Esophagus mucosa (tissue), 1 donor: ENCODE data around the gene TLCD5. TPM values are rescaled to one million over a fixed set of nuclear protein-coding genes. Genes with fewer than 3 reads are reported as not detected.

Source experiments
- ATAC-seq: fragments of 200-7000 bp; cut with Tn5 transposase; one replicate; pipeline ENCODE4 v1.9.1; 2020
- total RNA-seq: library from RNA; stranded (reverse); gene quantifications from one replicate; pipeline ENCODE4 v1.2.4, GENCODE V29; 2023
- donor health status: DM: yes; HTN: yes; CAD: no.

Gene TLCD5
- total RNA-seq, 1 donor from 2014 or later, result 0.48 TPM

DNA sequence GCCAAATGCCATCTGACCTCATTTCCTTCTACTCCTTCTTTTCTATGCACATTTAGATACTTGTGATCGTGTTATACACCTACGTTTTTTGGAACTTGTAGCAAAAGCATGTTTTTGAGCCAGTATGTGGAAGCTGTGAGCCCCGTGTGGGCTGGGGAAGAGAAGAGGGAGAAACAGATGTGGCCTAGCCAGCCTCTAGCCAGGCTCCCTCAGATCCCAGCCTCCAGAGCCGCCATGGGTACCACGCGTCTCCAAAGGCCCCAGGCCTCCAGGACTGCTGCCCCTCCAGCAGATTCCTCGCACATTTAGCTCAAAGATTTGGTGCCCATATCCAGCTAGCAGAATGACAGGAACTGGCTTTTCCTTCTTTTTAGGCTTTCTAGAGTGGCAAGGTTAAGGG lies 17.0 kb upstream of the TLCD5 start:
- ATAC-seq, result no peak

DNA sequence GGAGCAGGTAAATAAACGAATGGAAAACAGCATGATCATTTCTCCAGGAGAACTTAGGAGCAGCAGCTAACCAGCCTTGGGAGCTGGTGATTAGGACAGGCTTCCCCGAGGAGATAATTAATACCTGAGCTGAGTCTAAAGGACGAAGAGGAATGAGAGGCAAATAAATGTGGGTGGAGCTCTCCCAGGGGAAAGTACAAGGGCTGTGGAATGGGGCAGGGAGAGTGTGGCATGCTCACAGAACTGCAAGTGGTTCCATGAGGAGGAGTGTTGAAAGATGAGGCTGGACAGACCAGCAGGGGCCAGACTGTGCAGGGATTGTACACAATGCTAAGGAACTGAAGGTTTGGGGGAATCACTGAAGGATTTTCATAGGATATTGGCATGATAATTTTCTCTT lies 14.2 kb upstream of the TLCD5 start:
- ATAC-seq, result no peak

DNA sequence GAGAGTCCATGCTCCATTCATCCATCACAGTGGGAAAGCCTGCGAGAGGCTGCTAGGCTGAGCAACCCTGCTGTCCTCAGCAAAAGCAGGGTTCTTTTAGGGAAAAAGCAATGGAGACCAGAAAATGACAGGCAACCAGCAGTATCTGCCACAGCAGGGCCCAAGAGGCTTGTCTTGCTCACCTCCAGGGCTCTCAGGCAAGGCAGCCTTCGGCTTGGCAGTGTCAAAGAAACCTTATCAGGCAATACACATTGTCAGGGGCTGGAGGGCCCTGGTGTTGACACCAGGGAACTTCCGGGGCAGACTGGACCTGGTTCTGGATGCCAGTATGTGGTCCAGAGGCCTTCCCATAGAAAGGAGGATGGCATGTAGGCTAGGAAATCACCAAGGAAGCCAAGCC lies 10.2 kb upstream of the TLCD5 start:
- no peak for ATAC-seq

DNA sequence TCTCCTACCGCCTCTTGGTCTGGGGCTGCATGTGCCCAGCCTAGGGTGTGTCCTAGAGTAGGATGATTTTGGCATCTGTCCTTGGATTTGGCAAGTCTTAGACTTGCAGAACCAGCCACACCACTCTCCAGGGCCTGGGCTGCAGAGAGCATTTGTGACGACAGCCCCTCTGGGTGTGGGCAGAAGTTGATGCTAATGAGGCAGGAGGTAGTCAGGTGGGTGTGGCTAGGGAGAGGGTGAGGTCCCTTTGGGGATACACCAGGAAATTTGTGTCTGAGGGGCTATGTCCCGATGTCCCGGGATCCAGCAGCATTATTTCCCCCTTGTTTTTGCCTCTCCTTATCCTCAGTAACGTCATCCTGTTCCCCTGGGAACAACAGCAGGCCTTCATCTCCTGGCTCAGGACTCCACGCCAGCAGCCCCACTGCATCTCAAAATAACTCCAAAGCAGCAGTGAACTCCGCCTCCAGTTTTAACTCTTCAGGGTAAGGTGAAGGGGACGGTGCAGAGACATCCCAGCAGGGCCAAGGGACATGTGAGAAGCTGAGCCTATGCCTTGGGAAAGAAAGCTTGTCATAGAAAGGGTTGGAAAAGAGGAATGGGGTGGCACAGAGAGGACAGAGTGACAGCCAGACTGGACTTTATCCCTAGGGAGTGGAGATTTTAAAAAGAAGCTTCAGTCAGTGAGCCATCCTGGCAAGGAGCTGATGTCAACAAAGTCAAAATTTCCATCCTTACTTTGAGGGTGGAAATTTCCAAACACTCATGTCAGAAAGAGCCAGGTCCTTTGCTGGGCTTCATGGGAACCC lies 8.0 kb upstream of the TLCD5 start:
- ATAC-seq, result peak; percentile 98

DNA sequence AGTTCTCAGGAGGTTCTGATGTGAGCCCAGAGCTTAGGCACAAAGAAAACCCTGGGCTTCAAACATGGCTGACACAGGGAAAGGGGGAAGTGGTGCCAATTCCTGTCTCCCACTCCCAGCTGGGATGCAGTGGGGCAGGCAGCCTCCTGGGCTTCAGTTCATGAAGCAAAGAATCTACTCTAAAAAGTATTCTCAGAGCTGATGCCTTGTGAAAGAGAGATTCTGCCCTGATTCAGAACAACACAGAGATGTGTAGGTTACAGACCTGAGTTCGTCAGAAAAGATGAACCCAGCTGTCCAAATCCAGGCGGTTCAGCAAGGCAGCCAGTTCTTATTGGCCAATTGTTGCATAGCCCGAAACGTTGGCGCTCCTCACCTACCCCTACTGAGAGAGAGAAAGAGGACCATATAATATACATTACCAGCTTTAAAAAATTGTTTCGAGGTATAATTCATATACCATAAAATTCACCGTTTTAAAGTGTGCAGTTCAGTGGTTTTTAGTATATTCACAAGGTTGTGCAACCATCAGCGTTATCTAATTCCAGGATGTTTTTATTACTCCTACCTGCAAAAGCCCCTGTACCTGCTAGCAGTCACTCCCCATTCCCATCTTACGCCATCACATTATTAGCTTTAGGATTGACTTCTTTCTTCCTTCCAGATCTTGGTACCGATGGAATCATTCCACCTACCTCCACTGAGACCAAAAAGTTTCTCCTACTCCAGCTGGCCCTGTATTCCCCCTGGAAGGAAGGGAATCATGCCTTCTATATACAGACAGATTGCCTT lies 7.2 kb upstream of the TLCD5 start:
- ATAC-seq, result no peak

DNA sequence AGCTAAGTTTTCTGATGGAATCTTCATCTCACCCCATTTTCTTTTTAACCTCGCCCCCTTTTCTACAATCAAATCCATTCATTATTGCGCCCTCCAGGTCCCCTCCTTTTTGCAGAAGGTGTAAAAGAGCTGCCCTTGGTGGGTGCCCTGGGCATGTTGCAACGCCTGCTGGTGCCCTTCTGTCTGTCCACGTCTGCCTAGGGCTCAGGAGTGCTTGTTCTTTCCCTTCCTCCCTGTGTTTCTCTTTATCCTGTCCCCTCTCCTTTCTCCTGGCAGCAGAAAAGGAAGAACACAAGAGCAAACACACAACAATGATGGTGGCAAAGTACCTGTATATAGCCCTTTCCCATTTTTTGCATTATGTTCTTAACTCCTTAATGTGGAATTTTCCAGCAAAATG lies 6.2 kb upstream of the TLCD5 start:
- ATAC-seq, result no peak

DNA sequence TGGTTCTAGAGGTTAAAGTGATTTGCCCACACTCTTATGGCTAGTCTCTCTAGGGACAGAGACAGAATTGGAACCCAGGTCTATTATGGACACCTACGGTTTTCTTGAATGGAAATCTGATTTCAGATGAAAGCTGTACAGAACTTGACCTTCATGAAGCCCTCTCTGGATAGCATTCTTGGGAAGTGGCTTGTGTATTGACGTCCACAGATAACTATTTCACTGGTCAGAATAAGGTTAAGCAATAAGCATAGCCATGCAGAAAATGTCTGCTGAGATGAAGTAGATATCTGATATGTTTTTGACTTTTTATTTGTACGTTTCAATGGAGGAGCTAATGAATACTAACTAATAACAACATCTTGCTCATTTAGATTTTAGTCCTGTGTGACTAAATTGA lies 1.1 kb downstream of the TLCD5 start:
- no peak for ATAC-seq

DNA sequence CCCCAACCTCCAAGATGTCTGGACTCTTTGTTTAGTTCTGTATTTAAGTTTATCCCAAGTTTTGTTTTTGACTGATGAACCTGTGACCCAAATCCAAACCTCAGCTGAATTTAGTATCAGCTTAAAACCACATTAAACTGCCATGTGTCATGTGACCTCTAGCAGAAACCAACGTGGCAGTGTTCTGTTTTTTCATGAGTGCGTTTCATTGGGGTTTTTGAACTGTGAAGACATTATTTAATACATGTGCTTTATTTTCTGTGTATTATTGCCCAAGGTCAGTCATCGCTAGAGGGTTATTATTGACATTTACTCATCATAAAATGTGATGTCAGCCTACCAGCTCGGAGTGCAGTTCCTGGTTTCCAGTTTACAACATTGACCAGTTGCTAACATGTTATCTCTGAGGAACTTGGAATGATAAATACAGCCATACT lies 1.8 kb downstream of the TLCD5 start:
- ATAC-seq, result no peak

DNA sequence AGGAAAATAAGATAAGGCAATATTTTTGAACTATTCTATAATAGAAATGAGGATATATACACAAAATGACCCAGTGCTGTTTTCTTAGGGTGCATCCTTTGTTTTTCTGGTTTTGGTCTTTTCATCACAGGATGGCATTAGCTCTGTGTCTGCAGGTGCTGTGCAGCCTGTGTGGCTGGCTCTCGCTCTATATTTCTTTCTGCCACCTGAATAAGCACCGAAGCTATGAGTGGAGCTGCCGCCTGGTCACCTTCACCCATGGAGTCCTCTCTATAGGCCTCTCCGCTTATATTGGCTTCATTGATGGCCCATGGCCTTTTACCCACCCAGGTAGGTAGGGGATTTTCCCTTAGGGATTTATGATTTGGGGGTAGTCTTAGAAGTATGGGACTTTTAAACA lies 2.2 kb downstream of the TLCD5 start:
- ATAC-seq, result no peak

DNA sequence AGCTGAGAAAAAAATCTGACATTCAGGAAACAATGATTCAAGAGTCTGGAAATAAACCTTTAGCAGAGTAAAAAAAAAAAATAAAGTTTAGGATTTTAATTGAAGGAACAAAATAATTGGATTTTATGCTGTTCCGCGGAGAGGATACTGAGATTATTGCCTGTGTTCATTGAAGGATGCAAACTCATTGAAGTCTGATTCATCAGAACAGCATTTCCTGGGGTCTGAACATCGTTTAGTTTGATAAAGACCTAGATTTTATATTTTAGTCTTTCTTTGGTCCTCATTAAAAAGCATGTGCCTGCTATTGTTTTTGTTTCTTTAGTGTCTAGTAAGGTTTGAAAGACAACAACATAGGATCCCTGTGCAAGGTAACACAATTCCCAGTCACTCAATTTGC lies 4.5 kb downstream of the TLCD5 start:
- ATAC-seq, result no peak

DNA sequence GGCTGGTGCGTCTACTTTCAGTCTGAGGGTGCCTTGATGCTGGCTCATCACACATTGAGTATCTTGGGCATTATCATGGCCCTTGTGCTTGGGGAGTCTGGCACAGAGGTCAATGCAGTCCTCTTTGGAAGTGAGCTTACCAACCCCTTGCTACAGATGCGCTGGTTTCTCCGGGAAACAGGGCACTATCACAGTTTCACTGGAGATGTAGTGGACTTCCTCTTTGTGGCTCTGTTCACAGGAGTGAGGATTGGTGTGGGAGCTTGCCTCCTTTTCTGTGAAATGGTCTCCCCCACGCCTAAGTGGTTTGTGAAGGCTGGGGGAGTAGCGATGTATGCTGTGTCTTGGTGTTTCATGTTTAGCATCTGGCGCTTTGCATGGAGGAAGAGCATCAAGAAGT lies 4.9 kb downstream of the TLCD5 start:
- ATAC-seq, result no peak

DNA sequence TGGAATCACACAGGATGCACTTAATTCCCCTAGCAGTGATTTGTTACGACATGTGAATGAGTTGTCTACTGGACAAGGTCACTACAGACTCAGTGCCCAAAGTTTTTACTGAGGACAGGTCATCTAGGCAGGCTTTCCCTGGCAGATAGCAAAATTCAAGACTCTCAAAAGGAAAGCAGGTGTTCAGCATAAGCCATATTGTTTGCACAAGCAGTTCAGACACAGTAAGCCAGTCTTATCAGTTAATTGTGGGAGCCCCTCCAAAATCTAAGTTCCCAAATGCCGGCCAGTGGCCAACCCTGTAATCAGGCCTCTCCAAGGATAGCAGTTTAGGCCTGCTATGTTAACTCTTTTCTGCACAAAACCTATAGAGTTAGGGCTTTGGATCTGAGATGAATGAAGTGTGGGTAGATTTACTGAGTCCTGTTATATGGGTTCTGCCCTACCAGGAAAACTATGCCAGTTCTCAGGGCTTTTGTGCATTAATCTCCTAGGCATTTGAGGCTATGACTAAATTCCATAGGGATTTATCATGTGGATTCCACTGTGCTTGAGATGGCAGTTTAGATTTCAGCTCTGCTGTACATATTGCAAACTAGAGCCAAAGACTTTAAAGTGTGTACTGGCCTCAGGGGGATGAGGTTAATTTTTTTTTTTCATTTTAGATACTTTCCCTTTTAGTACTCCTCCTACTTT lies 6.3 kb downstream of the TLCD5 start:
- ATAC-seq, result peak; percentile 39

DNA sequence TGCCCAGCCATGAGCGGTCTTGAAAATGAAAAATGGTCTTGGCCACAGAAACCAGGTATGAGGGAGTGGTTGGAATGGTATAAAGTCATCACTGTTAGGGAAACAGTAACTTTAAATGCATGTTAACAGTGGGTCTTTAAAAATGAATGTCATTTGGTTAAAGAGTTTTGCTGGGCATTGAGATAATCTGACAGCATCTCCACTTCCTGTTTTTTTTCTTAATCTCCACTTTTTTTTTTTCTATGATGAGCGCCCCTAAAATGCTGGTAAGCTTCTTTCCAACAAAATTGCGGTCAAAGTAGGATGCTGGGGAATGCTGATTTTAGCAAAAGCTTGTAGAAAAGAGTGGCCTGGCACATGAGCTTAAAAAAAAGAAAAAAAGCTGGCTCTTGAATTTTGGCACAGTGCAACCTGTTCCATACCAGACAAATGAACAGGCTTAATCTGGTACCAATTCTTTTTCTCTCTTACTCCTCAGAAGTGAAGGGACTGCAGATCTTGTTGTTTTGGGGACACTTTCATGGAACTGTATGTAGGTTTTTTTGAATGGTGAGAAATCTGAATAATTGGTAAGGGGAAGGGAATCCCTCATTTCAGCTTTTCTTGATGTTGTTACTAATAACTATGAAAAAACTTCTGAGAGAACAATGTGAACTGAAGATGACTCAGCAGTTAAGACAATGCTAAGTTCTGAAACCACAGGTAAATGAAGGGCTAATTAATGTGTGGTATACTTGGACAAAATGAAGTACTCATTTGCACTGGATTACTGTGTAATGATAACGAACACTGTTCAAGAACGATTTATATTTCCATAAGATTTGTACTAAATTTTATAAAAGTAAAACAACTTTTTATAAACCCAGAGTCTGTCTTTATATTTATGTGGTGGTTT lies 8.0 kb downstream of the TLCD5 start:
- ATAC-seq, result no peak

DNA sequence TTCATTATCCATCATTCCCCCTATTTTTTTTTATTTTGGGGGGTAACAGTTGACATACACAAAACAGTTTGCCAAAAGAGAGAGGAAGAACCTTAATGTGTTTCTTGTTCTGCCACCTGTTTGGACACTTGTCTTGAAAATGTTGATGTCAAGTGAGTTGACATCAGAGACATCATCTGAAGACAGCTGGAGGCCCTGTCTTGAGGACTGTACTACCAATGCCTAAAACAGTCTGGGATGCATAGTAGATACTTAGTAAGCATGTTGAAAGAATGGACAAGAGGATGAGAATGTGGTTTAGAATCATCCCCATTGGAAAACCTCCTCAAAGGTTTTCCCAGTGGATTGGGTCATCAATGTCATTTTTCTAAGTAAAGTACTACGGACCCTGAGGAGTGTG lies 8.7 kb downstream of the TLCD5 start:
- no peak for ATAC-seq

DNA sequence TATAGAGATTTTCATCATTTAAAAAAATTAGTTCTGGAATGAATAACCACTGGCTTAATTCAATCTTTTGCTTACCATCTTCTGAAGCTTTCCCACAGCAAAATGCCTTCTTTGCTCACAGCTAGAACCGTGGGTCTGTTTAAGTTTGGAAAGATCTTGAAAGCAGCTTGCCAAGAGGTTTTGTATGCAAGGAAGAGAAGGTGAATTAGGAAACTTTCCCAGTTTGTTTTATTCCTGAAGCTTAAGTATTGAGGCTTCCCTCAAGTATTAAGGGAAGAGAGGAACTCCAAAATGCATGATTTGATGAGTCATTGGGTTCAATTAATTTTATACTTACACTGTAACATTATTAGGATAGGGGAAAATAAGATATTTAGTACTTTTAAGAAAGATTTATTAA lies 9.2 kb downstream of the TLCD5 start:
- no peak for ATAC-seq

DNA sequence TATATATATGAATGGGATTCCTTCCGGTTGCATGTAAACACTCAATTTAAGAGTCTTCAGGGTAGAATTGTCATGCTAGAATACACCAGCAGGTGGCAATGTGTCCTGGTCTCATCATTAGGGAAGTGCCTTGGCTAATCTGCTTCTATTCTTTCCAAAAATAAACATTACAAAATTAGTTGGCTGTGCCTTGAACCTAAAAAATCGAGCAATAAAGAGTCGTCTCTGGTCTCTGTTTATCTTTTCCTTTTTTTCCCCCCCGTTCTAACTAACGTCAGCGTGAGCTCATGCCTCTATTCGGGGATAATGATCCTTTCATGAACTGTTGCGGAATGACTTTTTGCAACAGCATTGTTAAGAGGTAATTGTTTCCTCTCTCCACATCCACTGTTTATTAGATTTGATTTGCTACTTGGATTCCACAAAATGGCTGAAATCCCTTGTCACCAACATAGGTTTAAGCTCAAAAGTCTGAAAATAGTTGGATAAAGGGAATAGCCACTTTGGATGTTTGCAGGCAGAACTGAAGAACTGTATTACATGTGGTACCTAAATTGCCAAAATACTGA lies 9.9 kb downstream of the TLCD5 start:
- ATAC-seq, result peak; percentile 23

DNA sequence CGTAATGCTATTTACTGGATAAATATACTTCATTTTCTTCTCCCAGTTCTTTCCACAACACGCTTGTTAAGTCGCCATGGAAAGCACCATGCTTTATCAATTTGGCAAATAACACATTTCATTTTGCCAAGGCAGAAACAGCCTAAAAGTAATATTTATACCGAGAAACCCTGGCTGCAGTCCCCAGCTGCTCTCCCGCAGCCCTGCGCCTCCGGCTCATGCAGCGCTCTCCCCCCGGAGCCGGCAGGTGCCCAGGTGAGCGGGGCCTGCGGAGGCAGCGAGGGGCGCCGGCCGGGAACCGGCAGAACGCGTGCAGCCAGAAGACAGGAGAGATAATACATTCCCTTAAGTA lies 10.4 kb downstream of the TLCD5 start:
- no peak for ATAC-seq

DNA sequence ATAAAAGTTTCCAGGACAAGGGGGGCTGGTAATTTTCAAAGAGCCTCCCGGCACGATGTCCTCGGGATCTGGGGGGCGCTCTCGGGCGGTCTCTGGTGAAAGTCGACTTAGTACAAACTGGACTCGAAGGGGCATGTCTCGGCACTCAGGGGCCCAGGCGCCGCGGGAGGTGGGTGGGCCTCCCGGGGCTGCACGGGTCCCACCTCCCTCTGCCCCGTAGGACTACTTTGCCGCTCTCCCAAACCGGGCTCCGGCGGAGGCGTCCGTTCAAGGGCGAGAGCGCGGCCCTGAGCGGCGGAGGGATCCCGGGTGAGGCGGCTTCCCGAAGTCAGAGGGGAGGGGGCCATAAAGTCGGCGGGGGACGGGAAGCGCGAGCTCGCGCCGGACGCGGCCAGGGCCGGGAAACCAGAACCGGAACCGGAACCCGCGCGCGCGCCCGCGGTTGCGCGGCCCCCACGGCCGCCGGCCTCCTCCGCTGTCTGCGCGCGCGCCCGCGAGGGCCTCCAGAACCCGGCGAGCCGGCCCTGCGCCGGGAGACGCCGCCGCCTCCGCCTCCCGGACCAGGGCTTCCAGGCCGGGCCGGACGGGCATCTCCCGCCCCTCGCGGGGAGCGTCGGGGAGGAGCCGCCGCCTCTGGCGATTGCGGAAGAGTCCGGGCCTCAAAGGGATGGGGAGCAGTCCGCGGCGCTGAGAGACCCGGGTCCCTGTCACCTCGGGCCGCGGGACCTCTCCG lies 11.0 kb downstream of the TLCD5 start, which contains the start of gene ARHGEF12:
TSS of gene ARHGEF12 (plus strand) at position 506 of the 733 bp plus-strand sequence. CDS start 831 bp downstream, outside the sequence.
- peak; percentile 85 for ATAC-seq

DNA sequence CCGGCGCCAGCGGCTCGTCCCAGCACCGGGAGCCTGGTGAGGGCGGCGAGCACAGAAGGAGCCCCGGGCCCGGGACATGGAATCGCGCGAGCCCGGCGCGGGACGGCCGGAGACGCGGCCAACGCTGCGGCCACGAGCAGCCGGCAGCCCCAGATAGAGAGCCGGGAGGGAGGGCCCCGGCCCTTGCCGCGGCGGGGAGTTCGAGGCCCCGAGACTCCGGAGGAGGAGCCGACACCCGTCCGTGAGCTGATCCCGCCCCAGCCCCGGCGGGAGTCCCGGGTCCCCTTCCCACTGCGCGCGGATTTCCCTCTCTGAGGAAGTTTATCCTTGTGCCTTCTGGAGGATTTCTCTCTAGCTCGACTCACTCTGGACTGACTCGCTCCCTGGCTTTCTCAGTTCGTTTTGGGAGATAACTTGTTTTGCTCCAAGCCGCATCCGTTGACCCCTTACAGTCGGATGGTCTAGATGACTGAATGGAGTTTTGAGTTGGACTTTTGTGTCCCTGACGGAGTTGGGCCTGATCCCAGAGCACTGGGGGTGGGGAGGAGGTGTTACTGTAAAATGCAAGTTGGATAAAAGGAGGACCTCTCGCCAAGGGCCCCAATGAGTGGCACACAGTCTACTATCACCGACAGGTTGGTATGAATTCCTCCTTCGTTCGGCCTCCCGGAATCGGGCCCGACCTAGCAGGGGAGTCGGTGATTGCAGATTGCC lies 11.7 kb downstream of the TLCD5 start:
- ATAC-seq, result peak; percentile 49

DNA sequence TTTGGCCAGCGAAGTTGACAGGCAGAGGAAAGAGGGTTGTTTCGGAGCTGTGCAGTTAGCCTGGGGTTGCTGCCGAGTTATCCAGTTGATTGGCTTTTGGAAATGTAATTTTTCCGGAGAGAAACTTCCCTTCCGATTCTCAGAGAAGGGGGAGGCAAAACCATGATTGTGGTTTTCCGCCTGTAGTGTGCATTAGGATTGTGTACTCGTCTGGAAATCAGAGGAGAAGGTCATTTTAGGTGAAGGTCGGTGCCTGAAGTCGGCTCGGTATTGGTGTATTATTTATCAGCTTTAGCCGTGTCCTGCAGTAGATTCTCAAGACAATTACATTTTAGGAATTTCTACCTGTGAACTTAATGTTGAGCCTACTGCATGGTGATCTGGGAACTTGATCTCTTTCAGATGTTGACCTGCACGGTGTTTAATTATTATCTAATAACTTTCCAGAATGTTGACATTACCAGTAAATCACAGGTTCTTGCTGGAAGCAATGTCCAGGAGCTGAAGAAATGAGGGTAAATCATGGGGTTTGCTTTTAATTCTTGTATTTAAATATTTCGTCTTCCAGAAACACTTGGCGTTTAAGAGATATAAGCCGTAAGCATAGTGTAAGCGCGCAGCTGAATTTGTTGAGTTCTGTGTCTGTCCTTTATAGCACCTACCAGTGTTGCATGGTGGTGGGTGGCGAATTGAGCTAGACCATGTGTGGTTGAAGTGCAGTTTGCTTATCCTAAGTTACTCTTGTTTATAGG lies 12.4 kb downstream of the TLCD5 start:
- ATAC-seq, result no peak
